HEK293T (cell line): ENCODE results near the gene STAT5A.

Experiments
- ARNT ChIP-seq: fragments of 450-650 bp; IDR thresholded peaks from 2 replicates; pipeline ENCODE4 v1.6.1; 2017; ENCODE audit warnings: mild to moderate bottlenecking
- CTBP1 ChIP-seq: fragments of 450-650 bp; IDR thresholded peaks from 2 replicates; pipeline ENCODE4 v1.6.1; 2016; ENCODE audit warnings: borderline replicate concordance
- ELF4 ChIP-seq: fragments of 450-650 bp; IDR thresholded peaks from 2 replicates; pipeline ENCODE4 v1.6.1; 2017; ENCODE audit warnings: antibody characterized with exemption
- HDGF ChIP-seq: fragments of 450-650 bp; IDR thresholded peaks from 2 replicates; pipeline ENCODE4 v1.6.1; 2017; ENCODE audit warnings: antibody characterized with exemption, borderline replicate concordance
- SP1 ChIP-seq: fragments of 450-650 bp; IDR thresholded peaks from 2 replicates; pipeline ENCODE4 v1.6.1; 2017
- ZNF384 ChIP-seq: fragments of 450-650 bp; IDR thresholded peaks from 2 replicates; pipeline ENCODE4 v1.6.1; 2016

DNA sequence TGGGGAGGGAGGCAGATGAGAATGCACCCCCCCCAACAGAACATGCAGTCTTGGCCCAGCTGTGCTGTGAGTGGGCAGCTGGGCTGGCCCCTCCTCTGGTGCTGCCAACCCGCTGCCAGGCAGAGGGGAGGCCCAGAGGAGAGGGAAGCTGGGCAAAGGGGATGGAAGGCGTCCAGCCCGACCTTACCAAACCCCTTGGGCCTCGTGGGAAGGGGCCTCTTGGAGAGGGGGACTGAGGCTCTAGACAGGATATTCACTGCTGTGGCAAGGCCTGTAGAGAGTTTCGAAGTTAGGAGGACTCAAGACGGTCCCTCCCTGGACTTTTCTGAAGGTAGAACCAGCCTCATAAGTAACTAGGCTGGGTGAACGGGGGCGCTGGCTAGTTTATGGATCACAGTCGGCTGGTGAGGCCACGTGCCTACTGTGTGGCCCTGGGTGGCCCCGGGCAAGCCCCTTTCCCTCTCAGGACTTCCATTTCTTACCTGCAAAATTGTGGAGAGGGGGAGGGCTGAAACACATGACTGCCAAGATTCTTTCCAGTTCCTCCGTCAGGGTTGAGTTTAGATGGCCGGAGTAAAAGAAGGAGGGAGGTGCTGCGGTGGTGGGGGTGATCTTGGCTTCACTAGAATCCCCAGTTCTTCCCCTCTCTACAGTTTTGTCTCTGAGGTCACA is 857 bp upstream of the STAT5A start:
- TF ChIP-seq SP1 (no peak), HDGF (no peak), ELF4 (no peak), ZNF384 (no peak), ARNT (no peak), CTBP1 (no peak)
